ENCODE data around the gene NR3C2.

DNA sequence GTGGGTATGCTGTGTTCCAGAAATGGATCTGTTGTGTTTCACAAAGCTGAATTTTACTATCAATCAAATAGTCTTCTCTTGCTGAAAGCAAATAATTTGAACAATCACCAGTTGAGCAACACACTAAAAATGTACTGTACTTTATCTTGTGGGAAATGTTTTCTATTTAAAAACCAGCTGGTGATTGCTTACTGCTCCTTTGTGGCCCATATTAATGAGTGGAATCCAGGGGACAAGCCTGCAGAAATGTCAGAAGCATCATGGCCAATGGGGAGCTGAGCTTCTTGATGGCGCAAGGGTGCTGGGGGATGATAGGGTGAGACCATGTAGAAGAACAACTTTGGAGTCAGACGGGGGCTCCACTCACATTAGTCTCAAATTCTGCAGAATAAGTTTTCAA lies 364.2 kb downstream of the NR3C2 start:
- TF ChIP-seq POLR2A (IDR thresholded peaks at IDR 0.05) = no peak
- TF ChIP-seq, protein P1, sequence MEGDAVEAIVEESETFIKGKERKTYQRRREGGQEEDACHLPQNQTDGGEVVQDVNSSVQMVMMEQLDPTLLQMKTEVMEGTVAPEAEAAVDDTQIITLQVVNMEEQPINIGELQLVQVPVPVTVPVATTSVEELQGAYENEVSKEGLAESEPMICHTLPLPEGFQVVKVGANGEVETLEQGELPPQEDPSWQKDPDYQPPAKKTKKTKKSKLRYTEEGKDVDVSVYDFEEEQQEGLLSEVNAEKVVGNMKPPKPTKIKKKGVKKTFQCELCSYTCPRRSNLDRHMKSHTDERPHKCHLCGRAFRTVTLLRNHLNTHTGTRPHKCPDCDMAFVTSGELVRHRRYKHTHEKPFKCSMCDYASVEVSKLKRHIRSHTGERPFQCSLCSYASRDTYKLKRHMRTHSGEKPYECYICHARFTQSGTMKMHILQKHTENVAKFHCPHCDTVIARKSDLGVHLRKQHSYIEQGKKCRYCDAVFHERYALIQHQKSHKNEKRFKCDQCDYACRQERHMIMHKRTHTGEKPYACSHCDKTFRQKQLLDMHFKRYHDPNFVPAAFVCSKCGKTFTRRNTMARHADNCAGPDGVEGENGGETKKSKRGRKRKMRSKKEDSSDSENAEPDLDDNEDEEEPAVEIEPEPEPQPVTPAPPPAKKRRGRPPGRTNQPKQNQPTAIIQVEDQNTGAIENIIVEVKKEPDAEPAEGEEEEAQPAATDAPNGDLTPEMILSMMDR (IDR thresholded peaks at IDR 0.05) = no peak
